PC-9 (cell line): Measurements from ENCODE around the gene GPR26. TPM values are rescaled to one million over a fixed set of nuclear protein-coding genes. Genes with fewer than 3 reads are reported as not detected.

ENCODE experiments used
- BruUV-seq: library from RNA; stranded (reverse); fragments of 400-500 nt; replicated peaks from 2 replicates; lab custom pipeline; 2021; lab: Mats Ljungman, UMichigan
- CTCF ChIA-PET: fragments of 300-600 bp; sonication (Branson Sonifier 250); formaldehyde crosslinking; loops from one replicate; lab custom pipeline; 2022; ENCODE audit warnings: antibody characterized with exemption; lab: Charles Lee
- POLR2A ChIA-PET: fragments of 300-600 bp; sonication (Branson Sonifier 250); formaldehyde crosslinking; loops from one replicate; lab custom pipeline; 2022; ENCODE audit warnings: antibody characterized with exemption; ENCODE audit not compliant: unreplicated experiment; lab: Charles Lee
- DNase-seq, 2 experiments: peaks; one replicate each; pipeline versions ENCODE4 v3.0.0 to v3.0.0-alpha.2; 2015 to 2022; ENCODE audit warnings: mixed read lengths in 1 of 2
- H2AFZ ChIP-seq: fragments of 200-600 bp; sonication (generic); 2 replicates; pipeline ENCODE4 v1.8.1; 2017; ENCODE audit warnings: antibody characterized with exemption
- H3F3A ChIP-seq: fragments of 200-600 bp; sonication (generic); 2 replicates; pipeline ENCODE4 v1.8.1; 2017; ENCODE audit warnings: antibody characterized with exemption, mild to moderate bottlenecking, low read depth; ENCODE audit not compliant: insufficient read depth
- H3K27ac ChIP-seq: fragments of 200-600 bp; sonication (generic); 2 replicates; pipeline ENCODE4 v1.6.1; 2016; ENCODE audit warnings: mixed run types
- H3K27me3 ChIP-seq: fragments of 200-600 bp; sonication (generic); 2 replicates; pipeline ENCODE4 v1.6.1; 2016; ENCODE audit warnings: low read depth, mixed run types; ENCODE audit not compliant: insufficient read depth
- H3K36me3 ChIP-seq: fragments of 200-600 bp; sonication (generic); 2 replicates; pipeline ENCODE4 v1.6.1; 2016; ENCODE audit warnings: low read depth, mixed run types
- H3K4me1 ChIP-seq: fragments of 200-600 bp; sonication (generic); replicated peaks from 2 replicates; pipeline ENCODE4 v1.6.1; 2016; ENCODE audit warnings: mixed run types; ENCODE audit not compliant: insufficient read depth
- H3K4me2 ChIP-seq: fragments of 200-600 bp; sonication (generic); 2 replicates; pipeline ENCODE4 v1.6.1; 2017; ENCODE audit warnings: mixed run types
- H3K4me3 ChIP-seq: fragments of 200-600 bp; sonication (generic); 2 replicates; pipeline ENCODE4 v1.6.1; 2016; ENCODE audit warnings: mixed run types
- H3K79me2 ChIP-seq: fragments of 200-600 bp; sonication (generic); 2 replicates; pipeline ENCODE4 v1.6.1; 2017; ENCODE audit warnings: low read depth, mixed run types
- H3K9me2 ChIP-seq: fragments of 200-600 bp; sonication (generic); 2 replicates; pipeline ENCODE4 v1.8.1; 2017; ENCODE audit warnings: mild to moderate bottlenecking; ENCODE audit not compliant: insufficient read depth
- H3K9me3 ChIP-seq: fragments of 200-600 bp; sonication (generic); 2 replicates; pipeline ENCODE4 v1.8.1; 2016; ENCODE audit warnings: low read depth; ENCODE audit not compliant: insufficient read depth
- H4K20me1 ChIP-seq: fragments of 200-600 bp; sonication (generic); 2 replicates; pipeline ENCODE4 v1.8.1; 2017; ENCODE audit not compliant: insufficient read depth
- CTCF ChIP-seq: fragments of 200-600 bp; sonication (generic); conservative IDR thresholded peaks from 2 replicates; pipeline ENCODE4 v1.6.1; 2017; ENCODE audit warnings: mixed run types, antibody characterized with exemption, mild to moderate bottlenecking, moderate library complexity
- EZH2 ChIP-seq: fragments of 200-600 bp; sonication (generic); IDR thresholded peaks from 2 replicates; pipeline ENCODE4 v1.8.0; 2017; ENCODE audit warnings: antibody characterized with exemption, low read depth
- intact Hi-C: fragments of 100-400 bp; cut with micrococcal nuclease; formaldehyde crosslinking; loops from one replicate; pipeline ENCODE4 v1.10.0; 2022; ENCODE audit not compliant: unreplicated experiment
- total RNA-seq: library from RNA; stranded (reverse); gene quantifications from 2 replicates; pipeline ENCODE4 v1.2.3, GENCODE V29; 2021

The GPR26 gene
- total RNA-seq, 1 experiment from 2014 or later: not detected

- ChIA-PET CTCF (no interaction called here), POLR2A (no interaction called here)
- DNase-seq: no peak
- H3K79me2 ChIP-seq: no peaks in the 10 kb centered on the region
- H3K9me2 ChIP-seq: no peaks in the 10 kb centered on the region
- no peaks in the 10 kb centered on the region for H3F3A ChIP-seq
- no peak overlapping the region for H2AFZ ChIP-seq
- peaks cover 13% of the 10 kb centered on the region; the same call in 1 of the 2 replicates for H3K27me3 ChIP-seq
- no peaks in the 10 kb centered on the region for H3K9me3 ChIP-seq
- no peak overlapping the region for H3K4me2 ChIP-seq
- H3K36me3 ChIP-seq: no peaks in the 10 kb centered on the region
- no peak for TF ChIP-seq CTCF
- no peak for TF ChIP-seq EZH2
- H3K27ac ChIP-seq: no peak overlapping the region
- no peak overlapping the region for H3K4me3 ChIP-seq
- no peaks in the 10 kb centered on the region for H4K20me1 ChIP-seq
- no TSS peak for BruUV-seq
- no peaks in the 10 kb centered on the region for H3K4me1 ChIP-seq
- intact Hi-C loops: no loop called here
Measured at GRCh38 chr10:123619067-123619855, 46.9 kb upstream of the GPR26 start.

- POLR2A ChIA-PET: no interaction called here
- peaks cover 13% of the 10 kb centered on the region; the same call in 1 of the 2 replicates for H3K27me3 ChIP-seq
- H3K36me3 ChIP-seq: no peaks in the 10 kb centered on the region
- H4K20me1 ChIP-seq: no peaks in the 10 kb centered on the region
- H3F3A ChIP-seq: no peaks in the 10 kb centered on the region
- no peak overlapping the region for H3K4me2 ChIP-seq
- no TSS peak for BruUV-seq
- DNase-seq: no peak
- H3K4me3 ChIP-seq: no peak overlapping the region
- CTCF ChIA-PET: no interaction called here
- intact Hi-C loops: no loop called here
- TF ChIP-seq EZH2 (no peak), CTCF (no peak)
- no peaks in the 10 kb centered on the region for H3K9me2 ChIP-seq
- no peak overlapping the region for H3K27ac ChIP-seq
- no peaks in the 10 kb centered on the region for H3K79me2 ChIP-seq
- H2AFZ ChIP-seq: no peak overlapping the region
- no peaks in the 10 kb centered on the region for H3K4me1 ChIP-seq
- no peaks in the 10 kb centered on the region for H3K9me3 ChIP-seq
Measured at GRCh38 chr10:123620621-123621020, 45.5 kb upstream of the GPR26 start.

- ChIA-PET CTCF (interaction anchor here (0.6 kb wide), 1 partner anchor 252 kb away, joined by 5 read pairs; no protein-coding TSS in a partner anchor), POLR2A (no interaction called here)
- no peak overlapping the region for H3K27ac ChIP-seq
- H3K4me2 ChIP-seq: no peak overlapping the region
- H4K20me1 ChIP-seq: no peaks in the 10 kb centered on the region
- intact Hi-C loops: no loop called here
- no peaks in the 10 kb centered on the region for H3K36me3 ChIP-seq
- DNase-seq: no peak
- H3F3A ChIP-seq: no peaks in the 10 kb centered on the region
- no peaks in the 10 kb centered on the region for H3K4me1 ChIP-seq
- peaks cover 13% of the 10 kb centered on the region; the same call in 1 of the 2 replicates for H3K27me3 ChIP-seq
- H3K9me3 ChIP-seq: no peaks in the 10 kb centered on the region
- no peak for TF ChIP-seq CTCF
- TF ChIP-seq EZH2: no peak
- no peak overlapping the region for H3K4me3 ChIP-seq
- no peaks in the 10 kb centered on the region for H3K79me2 ChIP-seq
- H3K9me2 ChIP-seq: no peaks in the 10 kb centered on the region
- H2AFZ ChIP-seq: no peak overlapping the region
- no TSS peak for BruUV-seq
Measured at GRCh38 chr10:123621492-123621891, 44.7 kb upstream of the GPR26 start.
